ENCODE data around the gene MYORG.
"Not testable (repeated sequence)": the region's sequence is repeated elsewhere in the genome, so short reads cannot be mapped to it uniquely, and the experiment has no call there.

The MYORG gene

DNA sequence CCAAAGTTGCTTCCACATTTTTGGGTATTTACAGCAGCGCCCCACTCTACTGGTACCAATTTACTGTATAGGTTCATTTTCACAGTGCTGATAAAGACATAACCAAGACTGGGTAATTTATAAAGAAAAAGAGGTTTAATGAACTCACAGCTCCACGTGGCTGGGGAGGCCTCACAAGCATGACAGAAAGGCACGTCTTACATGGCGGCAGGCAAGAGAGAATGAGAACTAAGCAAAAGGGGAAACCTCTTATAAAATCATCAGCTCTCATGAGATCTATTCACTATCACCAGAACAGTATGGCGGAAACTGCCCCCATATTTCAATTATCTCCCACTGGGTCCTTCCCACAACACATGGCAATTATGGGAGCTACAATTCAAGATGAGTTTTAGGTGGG, 7.9 kb downstream of the MYORG start:
- not testable (repeated sequence) for DNase-seq

DNA sequence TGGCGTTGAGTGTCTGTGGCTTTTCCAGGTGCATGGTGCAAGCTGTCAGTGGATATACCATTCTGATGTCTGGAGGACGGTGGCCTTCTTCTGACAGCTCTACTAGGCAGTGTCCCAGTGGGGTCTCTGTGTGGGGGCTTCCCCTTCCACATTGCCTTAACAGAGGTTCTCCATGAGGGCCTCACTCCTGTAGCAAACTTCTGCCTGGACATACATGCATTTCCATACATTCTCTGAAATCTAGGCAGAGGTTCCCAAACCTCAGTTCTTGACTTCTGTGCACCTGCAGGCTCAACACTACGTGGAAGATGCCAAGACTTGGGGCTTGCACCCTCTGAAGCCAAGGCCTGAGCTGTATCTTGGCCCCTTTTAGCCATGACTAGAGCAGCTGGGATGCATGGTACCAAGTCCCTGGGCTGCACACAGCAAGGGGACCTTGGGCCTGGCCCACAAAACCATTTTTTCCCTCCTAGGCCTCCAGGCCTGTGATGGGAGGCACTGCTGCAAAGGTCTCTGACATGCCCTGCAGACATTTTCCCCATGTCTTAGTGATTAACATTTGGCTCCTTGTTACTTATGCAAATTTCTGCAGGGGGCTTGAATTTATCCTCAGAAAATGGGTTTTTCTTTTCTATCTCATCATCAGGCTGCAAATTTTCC, 8.8 kb downstream of the MYORG start:
- not testable (repeated sequence) for DNase-seq

DNA sequence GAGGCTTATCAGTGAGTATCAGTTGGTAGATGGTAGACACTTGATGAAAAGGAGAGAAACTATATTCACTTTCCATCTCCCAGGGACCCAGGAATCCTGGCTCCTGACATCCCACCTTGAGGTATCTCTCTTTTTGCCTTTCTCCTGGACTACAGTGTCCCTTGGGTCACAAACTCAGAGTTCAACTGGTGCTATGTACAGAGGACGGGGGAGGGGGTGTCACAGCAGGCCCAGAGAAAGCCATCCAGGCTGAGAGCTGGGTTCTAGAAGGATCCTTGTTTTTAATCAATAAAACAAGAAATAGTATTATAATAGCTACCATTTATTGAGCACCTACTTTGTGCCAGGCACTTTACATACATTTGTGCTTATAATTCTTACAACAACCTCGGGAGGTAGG, 10.3 kb downstream of the MYORG start:
- no peak for DNase-seq

DNA sequence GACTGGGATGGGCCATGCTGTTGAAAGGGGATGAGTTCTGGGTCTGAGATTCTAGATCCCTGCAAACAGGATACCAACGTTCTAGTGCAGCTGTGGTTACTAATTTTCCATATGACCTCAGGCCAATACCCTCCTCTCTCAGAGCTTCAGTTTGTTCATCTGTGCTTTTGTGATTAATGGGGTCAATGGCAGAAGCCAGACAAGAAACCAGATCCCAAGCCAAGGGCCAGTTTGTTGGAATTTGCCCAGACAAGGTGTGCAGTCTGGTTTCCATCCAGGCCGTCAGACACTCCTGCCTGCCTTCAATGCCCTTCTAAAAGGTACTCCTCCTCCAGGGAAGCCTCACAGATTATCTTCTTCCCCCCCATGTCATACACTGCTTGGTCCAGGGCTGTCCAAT, 11.4 kb downstream of the MYORG start:
- DNase-seq = no peak

DNA sequence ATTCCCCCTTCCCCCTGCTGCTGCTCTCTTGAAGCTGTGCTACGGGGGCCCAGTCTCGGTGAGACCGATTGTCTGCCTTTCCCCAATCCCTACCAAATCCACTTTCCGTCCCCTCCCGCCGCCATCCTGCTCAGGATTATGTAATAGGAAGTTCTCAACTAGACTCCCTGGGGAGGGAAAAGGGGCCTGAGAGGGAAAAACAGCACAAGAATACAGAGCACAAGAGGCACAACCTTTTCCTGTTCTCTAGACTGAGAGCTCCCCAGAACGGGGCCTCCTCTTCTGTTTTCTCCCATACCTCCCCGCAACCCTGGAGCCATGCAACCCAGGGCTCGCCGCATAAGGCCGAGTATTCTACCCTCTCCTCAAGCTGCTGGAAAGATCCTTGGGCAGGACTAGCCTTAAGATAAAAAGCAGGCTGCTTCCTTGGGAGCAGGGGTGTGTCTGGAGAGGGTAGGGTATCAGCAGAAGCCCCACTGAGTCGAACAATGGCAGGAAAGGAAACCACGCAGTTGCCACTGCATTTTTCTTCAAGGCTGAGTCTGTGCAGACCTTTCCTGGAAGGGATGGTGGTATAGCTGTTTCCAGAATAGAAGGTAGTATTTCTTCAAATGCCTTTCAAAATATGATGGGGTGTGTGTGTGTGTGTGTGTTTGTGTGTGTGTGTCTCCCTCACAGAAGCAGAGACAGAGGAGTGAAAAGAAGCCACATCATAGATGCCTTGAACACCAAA, 12.9 kb downstream of the MYORG start:
- no peak for DNase-seq

DNA sequence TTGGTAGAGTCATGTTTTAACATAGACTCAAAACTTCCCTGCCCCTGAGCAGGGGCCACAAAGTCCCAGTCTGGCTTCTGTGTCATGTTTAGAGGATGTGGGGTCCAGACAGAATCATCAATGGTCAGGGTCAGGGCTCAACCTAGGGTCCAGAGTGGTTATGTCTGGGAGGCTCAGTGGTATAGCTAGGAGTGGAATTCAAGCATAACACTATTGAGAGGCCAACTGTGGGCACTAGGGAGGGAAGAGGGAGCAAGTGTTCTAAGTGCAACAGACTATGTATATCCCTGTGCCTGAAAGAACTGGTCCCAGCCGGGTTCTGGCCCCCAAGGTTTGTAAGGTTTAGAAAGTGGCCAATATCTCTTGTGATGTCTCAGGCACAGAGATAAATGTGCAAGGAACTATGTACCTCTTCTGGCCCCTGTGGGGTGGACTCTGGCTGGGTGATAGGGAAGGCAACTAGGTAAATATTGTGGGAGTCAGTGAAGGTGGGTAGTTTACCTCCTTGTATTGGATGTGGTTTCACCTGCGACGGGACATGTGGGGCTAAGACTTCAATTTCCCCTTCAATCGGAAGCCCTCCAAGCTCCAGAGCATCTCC, 14.0 kb downstream of the MYORG start:
- DNase-seq = no peak

DNA sequence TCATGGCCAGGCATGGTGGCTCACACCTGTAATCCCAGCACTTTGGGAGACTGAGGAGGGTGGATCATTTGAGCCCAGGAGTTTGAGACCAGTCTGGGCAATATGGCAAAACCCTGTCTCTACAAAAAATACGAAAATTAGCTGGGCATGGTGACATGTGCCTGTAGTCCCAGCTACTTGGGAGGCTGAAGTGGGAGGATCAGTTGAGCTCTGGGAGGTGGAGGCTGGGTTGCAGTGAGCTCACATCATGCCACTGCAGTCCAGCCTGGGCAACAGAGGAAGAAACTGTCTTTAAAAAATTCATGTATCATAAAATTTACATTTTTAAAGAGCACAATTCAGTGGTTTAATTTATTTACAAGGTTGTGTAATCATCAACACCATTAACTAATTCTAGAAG, 23.7 kb downstream of the MYORG start:
- not testable (repeated sequence) for DNase-seq

DNA sequence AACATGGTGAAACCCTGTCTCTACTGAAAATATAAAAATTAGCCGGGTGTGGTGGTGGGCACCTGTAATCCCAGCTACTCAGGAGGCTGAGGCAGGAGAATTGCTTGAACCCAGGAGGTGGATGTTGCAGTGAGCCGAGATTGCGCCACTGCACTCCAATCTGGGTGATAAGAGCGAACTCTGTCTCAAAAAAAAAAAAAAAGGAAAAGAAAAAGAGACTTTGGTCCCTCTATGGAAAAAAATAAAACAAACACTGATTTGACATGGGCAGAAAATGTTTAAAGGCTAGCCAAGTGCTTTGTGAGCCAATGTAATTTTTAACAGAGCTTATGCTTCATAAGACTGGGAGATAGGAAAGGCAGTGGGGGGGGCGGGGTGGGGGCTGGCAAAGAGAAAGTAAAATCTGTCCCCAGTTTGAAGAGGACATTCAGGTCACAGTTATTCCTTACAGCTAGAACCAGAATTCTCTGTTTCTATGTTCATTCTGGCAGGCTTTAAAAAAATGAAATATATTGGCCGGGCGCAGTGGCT, 24.5 kb downstream of the MYORG start:
- not testable (repeated sequence) for DNase-seq

DNA sequence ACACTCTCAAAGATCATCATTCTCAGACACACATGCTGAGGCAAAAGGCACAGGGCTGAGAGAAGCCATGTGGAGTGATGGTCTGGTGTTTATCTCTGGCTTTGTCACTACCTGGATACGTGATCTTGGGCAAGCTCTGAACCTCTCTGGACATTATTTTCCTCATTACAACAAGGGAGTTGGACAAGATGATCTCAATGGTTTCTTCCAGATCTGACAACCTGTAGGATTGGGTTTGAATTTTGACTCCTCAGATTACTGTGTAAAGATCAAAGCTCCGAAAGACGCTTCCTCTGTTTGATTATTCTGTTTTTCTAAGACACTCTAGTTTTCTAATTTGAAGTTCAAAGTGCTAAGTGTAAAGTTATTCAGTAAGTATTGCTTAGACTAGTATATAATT, 27.4 kb downstream of the MYORG start:
- DNase-seq = no peak

DNA sequence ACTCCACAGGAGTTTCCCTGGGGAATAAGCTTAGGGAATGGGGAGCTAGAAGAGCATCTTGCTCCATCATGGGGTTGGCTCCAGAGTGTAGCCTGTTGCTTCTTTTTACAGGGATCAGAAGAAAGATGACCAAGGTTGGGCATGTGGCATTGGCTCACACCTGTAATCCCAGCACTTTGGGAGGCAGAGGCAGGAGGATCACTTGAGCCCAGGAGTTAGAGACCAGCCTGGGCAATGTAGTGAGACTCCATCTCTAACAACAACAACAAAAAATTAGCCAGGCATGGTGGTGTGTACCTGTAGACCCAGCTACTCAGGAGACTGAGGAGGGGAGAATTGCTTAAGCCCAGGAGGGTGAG, 28.9 kb downstream of the MYORG start:
- DNase-seq = no peak

DNA sequence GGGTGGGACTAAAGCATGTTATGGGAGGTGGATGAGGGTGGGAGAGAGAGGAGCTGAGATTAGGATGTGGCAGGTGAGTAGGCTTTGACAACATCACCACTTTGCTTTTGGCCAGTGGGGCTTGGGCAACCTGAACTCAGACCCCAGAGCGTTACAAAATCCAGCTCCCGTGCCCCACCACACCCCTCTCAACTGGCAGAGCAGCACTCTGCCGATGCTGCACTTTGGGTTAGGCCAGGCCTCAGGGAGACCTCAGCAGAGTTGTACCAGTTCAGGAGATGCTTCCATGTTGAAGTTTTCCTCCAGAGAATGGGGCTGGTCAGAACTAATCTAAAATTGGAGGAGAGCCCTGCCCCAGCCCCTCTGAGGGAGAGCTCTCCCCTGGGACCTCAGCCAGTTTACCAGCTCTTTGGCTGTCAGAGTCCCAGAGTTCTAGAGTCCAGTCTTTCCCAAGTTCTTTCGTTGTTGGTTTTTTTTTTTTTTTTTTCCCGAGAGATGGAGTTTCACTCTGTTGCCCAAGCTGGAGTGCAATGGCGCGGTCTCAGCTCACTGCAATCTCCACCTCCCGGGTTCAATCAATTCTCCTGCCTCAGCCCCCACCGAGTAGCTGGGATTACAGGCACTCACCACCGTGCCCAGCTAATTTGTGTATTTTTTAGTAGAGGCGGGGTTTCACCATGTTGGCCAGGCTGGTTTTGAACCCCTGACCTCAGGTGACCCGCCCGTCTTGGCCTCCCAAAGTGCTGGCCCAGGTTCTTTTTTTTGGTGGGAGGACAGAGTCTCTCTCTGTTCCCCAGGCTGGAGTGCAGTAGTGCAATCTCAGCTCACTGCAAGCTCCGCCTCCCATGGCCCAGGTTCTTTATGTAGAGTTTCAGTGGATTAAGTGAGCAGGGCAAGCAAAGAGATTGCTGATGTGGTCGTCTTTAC, 29.6 kb downstream of the MYORG start:
- no peak for DNase-seq

DNA sequence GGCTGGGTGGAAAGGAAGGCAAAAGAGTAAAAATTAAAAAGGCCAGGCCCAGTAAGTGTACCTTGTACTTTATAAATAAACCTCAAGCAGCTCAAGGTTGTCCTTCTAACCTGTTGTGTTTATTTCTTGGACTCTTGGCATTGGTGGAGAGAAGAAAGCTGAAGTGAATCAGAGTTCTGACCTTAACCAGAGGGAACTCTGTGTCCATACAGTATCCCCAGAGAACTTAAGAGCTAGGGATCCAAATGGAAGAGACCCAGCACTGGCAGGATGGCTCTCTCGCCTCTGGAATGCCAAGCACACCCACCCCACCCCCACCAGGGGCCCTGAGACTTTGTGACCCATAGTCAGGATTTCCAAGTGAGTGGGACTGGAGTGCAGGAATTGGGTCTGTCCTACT, 33.1 kb downstream of the MYORG start:
- no peak for DNase-seq

DNA sequence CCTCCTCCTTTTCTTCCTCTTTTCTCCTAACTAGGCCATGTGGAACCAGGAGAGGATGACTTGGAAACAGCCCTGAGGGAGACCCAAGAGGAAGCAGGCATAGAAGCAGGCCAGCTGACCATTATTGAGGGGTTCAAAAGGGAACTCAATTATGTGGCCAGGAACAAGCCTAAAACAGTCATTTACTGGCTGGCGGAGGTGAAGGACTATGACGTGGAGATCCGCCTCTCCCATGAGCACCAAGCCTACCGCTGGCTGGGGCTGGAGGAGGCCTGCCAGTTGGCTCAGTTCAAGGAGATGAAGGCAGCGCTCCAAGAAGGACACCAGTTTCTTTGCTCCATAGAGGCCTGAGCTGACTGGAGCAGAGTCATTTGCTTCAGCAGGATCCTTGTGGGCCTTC, 33.6 kb downstream of the MYORG start:
- no peak for DNase-seq

DNA sequence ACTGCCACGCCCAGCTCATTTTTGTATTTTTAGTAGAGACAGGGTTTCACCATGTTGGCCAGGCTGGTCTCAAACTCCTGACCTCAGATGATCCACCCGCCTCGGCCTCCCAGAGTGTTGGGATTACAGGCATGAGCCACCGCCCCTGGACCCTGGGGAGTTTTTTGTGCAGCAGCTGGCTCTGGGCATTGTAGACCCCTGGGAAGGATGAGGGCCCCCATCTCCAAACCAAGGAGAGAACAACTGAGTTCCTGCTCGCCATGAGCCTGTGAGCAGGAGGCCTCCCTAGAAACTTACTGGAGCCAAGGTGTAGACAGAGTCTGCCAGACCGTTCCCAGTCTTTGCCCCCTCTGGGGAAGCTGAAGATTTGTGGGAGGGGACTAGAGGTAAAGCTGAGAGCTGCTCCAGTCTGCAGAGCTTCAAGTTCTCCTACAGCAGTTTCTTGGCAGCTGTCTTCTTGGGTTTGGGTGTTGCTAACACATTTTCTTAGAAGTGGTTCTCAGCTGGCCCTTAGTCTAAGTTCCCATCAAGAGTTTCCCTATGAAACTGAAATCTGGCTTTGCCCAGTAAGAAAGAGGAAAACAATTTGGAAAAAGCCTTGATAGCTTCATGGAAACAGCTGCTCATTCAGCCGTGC, 34.9 kb downstream of the MYORG start:
- no peak for DNase-seq

DNA sequence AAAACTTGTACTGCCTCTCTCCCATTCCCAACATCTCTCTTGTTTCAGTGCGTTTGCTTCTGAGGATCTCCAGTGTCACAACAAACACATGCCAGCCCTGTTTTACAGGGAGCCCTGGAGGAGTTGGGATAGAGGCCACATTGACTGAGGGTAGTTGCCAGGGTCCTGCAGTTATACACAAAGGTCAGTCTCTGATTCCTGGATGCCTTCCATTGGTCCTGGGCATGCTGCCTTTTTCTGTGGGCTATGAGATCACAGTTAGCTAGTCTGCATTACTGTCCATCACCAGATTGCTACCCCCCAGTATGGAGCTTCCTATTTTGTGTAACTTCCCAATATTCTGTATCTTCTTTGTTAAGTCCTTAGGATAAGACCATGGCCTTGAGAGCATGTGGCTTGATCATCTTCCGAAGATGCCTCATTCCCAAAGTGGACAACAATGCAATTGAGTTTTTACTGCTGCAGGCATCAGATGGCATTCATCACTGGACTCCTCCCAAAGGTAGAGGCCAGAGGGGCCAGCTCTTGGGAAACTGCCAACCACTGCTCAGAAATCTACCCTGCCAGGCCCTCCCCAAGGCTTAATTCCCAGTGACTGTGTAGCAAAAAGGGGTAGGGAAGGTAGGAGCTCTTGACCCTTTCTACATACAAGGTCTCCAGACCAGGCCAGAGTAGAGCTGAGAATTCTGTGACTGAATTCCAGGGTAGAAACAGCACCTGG, 37.9 kb downstream of the MYORG start:
- DNase-seq = no peak

DNA sequence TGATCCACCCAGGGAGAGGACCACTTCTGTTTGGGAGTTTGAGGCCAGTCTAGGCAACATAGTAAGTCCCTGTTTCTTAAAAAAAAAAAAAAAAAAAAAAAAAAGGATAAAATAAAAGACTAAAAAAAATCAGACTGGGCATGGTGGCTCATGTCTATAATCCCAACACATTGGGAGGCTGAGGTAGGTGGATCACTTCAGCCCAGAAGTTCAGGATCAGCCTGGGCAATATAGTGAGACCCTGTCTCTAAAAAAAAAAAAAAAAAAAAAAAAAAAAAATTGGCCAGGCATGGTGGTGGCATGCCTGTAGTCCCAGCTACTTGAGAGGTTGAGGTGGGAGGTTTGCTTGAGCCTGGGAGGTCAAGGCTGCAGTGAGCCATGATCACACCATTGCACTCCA, 38.6 kb downstream of the MYORG start:
- DNase-seq = not testable (repeated sequence)

DNA sequence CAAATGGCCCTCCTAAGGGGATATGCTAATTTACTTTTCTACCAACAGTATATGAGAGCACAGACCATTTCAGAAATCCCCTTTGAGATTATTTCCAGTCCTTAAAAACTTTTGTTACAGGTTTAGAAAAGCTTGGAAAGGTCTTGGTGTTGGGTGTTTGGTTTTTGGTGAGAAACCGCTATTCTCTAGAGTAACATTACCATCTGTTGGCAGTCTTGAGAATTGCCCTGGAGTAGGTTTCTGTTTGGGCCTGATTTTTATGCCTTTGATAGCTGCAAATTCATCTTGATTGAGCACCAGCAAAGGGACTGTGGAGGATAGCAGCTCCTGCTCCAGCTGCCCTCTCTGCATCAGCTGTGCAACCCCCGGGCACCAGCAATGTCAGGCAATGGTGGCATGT, 39.3 kb downstream of the MYORG start:
- no peak for DNase-seq

DNA sequence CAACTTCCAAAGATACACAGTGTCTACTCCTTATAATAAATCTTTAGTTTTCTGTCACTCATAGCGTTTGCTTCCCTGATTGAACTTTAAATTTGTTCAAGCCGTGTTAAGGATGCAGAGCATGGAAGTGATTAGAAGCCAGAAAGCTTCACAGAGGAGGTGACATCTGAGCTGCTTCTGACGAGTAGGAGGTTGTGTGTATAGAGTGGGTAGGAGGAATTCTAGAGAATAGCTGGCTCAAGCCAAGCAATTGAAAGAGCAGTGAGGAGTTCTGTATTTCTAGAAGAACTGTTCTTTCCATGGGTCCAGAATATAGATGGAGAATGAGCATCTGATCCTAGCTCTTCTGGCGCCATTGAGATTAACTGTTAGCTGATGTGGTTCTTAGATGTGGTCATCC, 41.3 kb downstream of the MYORG start:
- DNase-seq = no peak

DNA sequence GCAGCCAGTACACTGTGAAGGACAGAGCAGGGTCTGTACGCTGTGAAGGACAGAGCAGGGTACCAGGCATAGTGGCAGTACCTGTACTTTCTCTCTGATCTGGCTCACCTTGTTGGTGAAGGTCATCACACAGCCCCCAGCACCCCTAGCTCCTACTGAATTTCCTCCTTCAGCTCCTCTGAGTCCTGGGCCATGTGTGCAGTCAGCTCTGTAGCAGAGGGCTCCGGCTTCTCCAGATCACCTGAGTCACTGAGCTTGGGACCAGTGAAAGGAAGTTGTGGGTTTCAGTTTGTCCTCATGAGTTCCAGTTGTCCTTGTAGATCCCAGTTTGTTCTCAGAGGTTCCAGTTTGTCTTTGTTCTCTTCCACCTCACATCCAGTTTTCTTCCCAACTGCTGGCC, 41.8 kb downstream of the MYORG start:
- DNase-seq = no peak

DNA sequence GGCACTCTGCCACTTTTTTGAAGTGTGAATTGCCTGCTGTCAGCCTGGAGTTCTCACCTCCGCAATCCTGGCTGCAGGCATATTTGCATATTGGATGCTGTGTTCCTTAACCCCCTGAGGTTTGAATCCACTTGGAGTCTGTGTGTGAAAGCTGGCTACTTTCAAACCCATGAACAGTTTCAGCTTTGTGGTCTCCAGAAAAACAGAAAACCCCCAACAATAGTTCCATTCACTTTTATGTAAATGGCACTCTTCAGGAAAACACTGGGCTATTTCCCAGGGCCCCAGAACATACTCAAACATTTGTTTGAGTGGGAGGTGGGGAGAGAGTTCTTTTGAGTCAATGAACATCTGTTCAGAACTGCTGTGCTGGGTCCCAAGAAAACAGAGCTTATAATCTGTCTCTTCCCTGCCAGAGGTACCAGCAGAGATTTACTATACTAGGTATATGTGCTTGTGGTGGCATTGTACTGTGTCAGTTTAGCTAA, 42.3 kb downstream of the MYORG start:
- no peak for DNase-seq

DNA sequence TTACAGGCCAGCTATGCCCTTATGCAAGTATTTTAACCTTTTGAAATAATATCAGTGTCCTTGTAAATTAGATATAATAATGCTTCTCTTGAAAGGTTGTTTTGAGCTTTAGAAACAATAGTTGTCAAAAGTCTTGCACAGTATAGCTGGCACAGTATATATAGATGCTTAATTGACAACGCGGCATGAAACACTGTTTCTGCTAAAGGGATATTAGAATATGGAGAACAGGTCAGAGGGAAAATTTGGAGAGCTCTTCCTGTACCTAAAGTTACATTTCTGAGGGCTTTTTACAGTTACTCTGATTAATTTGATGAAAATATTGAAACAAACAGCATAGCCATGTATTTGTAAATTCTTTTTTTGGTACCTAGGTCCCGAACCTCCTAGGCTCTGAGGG, 42.9 kb downstream of the MYORG start:
- no peak for DNase-seq

Measured in KG1 (cell line).